HG03571 (cell line): Measurements from ENCODE around the gene DNAH8.
"Not testable (repeated sequence)": the region's sequence is repeated elsewhere in the genome, so short reads cannot be mapped to it uniquely, and the experiment has no call there.

Source experiments
- ATAC-seq: cut with Tn5 transposase; IDR thresholded peaks from one replicate; pipeline ENCODE4 v1.9.1; 2021; ENCODE audit not compliant: unreplicated experiment

DNAH8 gene

GRCh38 chr6:38715016-38715689, at the start of gene DNAH8:
Gene DNAH8 (plus strand): TSS chr6:38715311. CDS start chr6:38722810, 7,499 bp downstream.
- no peak for ATAC-seq

GRCh38 chr6:38671885-38672467, 43.1 kb upstream of the DNAH8 start:
- peak; percentile 55 for ATAC-seq

GRCh38 chr6:38673397-38674165, 41.5 kb upstream of the DNAH8 start:
- ATAC-seq, result no peak

- ATAC-seq, result peak; percentile 39
These were observed 38.7 kb upstream of the DNAH8 start for GRCh38 chr6:38676236-38676973.

GRCh38 chr6:38676974-38677544, 38.1 kb upstream of the DNAH8 start:
- ATAC-seq, result peak; percentile 7

- no peak for ATAC-seq
These were observed 36.8 kb upstream of the DNAH8 start for GRCh38 chr6:38678178-38678760.

GRCh38 chr6:38679668-38680067, 35.4 kb upstream of the DNAH8 start:
- no peak for ATAC-seq

- no peak for ATAC-seq
These were observed 33.3 kb upstream of the DNAH8 start for GRCh38 chr6:38681850-38682249.

- ATAC-seq, result no peak
These were observed 30.9 kb upstream of the DNAH8 start for GRCh38 chr6:38684237-38684636.

- ATAC-seq, result no peak
These were observed 30.2 kb upstream of the DNAH8 start for GRCh38 chr6:38684904-38685303.

- ATAC-seq, result no peak
These were observed 28.7 kb upstream of the DNAH8 start for GRCh38 chr6:38686270-38687042.

- ATAC-seq, result no peak
These were observed 28.1 kb upstream of the DNAH8 start for GRCh38 chr6:38687043-38687353.

- ATAC-seq, result no peak
These were observed 27.6 kb upstream of the DNAH8 start for GRCh38 chr6:38687549-38687948.

- ATAC-seq, result peak; percentile 64
These were observed 26.5 kb upstream of the DNAH8 start for GRCh38 chr6:38688579-38689087.

GRCh38 chr6:38695227-38695900, 19.7 kb upstream of the DNAH8 start:
- ATAC-seq, result no peak

GRCh38 chr6:38695933-38696332, 19.2 kb upstream of the DNAH8 start:
- no peak for ATAC-seq

GRCh38 chr6:38696345-38696744, 18.8 kb upstream of the DNAH8 start:
- ATAC-seq, result no peak

- ATAC-seq, result no peak
These were observed 17.3 kb upstream of the DNAH8 start for GRCh38 chr6:38697846-38698245.

GRCh38 chr6:38699702-38700101, 15.4 kb upstream of the DNAH8 start:
- not testable (repeated sequence) for ATAC-seq
